HepG2 (cell line): Measurements from ENCODE around the gene SUSD3.

Experiments
- BHLHE40 ChIP-seq: IDR thresholded peaks from 2 replicates; pipeline ENCODE4 v1.6.1; 2011; ENCODE audit warnings: low read length, improper control_type of control experiment
- CC2D1A ChIP-seq: sonication (generic); formaldehyde crosslinking; IDR thresholded peaks from 2 replicates; pipeline ENCODE4 v1.8.1; 2023; ENCODE audit warnings: mild to moderate bottlenecking, missing genetic modification reagents
- CHD2 ChIP-seq: IDR thresholded peaks from 2 replicates; pipeline ENCODE4 v1.6.1; 2011; ENCODE audit warnings: low read depth, low read length, improper control_type of control experiment
- CTCF ChIP-seq: sonication (generic); formaldehyde crosslinking; IDR thresholded peaks from 2 replicates; pipeline ENCODE4 v1.5.0; 2020; ENCODE audit warnings: mild to moderate bottlenecking, missing genetic modification reagents, moderate library complexity
- JUND ChIP-seq: sonication (generic); formaldehyde crosslinking; IDR thresholded peaks from 2 replicates; pipeline ENCODE4 v1.8.0; 2022; ENCODE audit warnings: mild to moderate bottlenecking, missing genetic modification reagents
- KDM4B ChIP-seq: sonication (generic); formaldehyde crosslinking; IDR thresholded peaks from 2 replicates; pipeline ENCODE4 v1.4.0; 2020; ENCODE audit warnings: missing genetic modification reagents
- NFKBIZ ChIP-seq: IDR thresholded peaks from 2 replicates; pipeline ENCODE4 v1.6.1; 2018; ENCODE audit warnings: missing genetic modification reagents, missing compliant biosample characterization
- NFRKB ChIP-seq: fragments of 450-650 bp; IDR thresholded peaks from 2 replicates; pipeline ENCODE4 v1.6.1; 2017
- NFYC ChIP-seq: IDR thresholded peaks from 2 replicates; pipeline ENCODE4 v1.6.1; 2016; ENCODE audit warnings: missing genetic modification reagents, missing compliant biosample characterization
- RAD21 ChIP-seq: fragments of 450-650 bp; formaldehyde crosslinking; IDR thresholded peaks from 2 replicates; pipeline ENCODE4 v1.5.0; 2020; ENCODE audit warnings: mild to moderate bottlenecking
- RBAK ChIP-seq: sonication (generic); formaldehyde crosslinking; IDR thresholded peaks from 2 replicates; pipeline ENCODE4 v1.5.1; 2020; ENCODE audit warnings: mild to moderate bottlenecking, missing genetic modification reagents
- ZNF709 ChIP-seq: sonication (generic); formaldehyde crosslinking; IDR thresholded peaks from 2 replicates; pipeline ENCODE4 v1.5.0; 2020; ENCODE audit warnings: mild to moderate bottlenecking, missing genetic modification reagents
- ZSCAN30 ChIP-seq: sonication (generic); formaldehyde crosslinking; IDR thresholded peaks from 2 replicates; pipeline ENCODE4 v1.5.0; 2020; ENCODE audit warnings: mild to moderate bottlenecking, missing genetic modification reagents

DNA sequence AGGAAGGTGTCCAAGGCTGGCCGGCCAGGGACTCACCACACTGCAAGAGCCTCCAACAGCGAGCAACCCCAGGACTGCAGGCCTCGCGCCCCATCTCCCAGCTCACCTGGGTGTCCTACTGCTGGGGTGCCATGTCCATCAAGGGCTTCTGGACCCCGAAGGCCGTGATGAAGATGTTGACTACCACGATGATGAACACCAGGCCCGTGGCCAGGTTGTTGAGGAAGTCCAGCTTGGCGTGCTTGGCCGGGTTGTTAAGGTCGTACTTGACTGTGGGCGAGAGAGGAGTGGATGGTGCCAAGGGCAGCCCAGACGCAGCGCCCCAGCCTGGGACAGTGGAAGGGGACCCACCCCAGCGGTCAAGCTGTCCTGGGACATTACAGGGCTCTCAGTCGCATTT is 66.3 kb downstream of the SUSD3 start:
- no peak for TF ChIP-seq ZSCAN30 (CRISPR knock-in tag)
- no peak for TF ChIP-seq CTCF (CRISPR knock-in tag)
- TF ChIP-seq KDM4B, result no peak
- TF ChIP-seq BHLHE40, result no peak
- TF ChIP-seq CC2D1A (CRISPR knock-in tag), result no peak
- TF ChIP-seq JUND (CRISPR knock-in tag), result no peak
- no peak for TF ChIP-seq ZNF709 (CRISPR knock-in tag)
- no peak for TF ChIP-seq RBAK (CRISPR knock-in tag)
- TF ChIP-seq NFYC (CRISPR knock-in tag), result no peak
- TF ChIP-seq NFRKB, result no peak
- no peak for TF ChIP-seq NFKBIZ (CRISPR knock-in tag)
- no peak for TF ChIP-seq RAD21 (CRISPR knock-in tag)
- TF ChIP-seq CHD2, result no peak
